Smooth muscle cell (in vitro differentiated cells): ENCODE results near the gene DCAF8. TPM values are rescaled to one million over a fixed set of nuclear protein-coding genes. Genes with fewer than 3 reads are reported as not detected.

ENCODE experiments used
- DNase-seq: peaks from one replicate; lab custom pipeline; 2025; ENCODE audit not compliant: unreplicated experiment; lab: John Stamatoyannopoulos, UW
- H2AFZ ChIP-seq: fragments of 200-600 bp; sonication (generic); 2 replicates; pipeline ENCODE4 v1.6.0; 2016; ENCODE audit warnings: antibody characterized with exemption, low read depth, mild to moderate bottlenecking
- H3F3A ChIP-seq: fragments of 200-600 bp; sonication (generic); 2 replicates; pipeline ENCODE4 v1.6.0; 2017; ENCODE audit warnings: antibody characterized with exemption, low read depth
- H3K27ac ChIP-seq: fragments of 200-600 bp; sonication (generic); 2 replicates; pipeline ENCODE4 v1.5.1; 2016; ENCODE audit warnings: low read depth, mild to moderate bottlenecking
- H3K27me3 ChIP-seq: fragments of 200-600 bp; sonication (generic); 2 replicates; pipeline ENCODE4 v1.6.1; 2016; ENCODE audit warnings: low read depth, mild to moderate bottlenecking
- H3K36me3 ChIP-seq: fragments of 200-600 bp; sonication (generic); 2 replicates; pipeline ENCODE4 v1.5.1; 2016; ENCODE audit warnings: low read depth
- H3K4me1 ChIP-seq: fragments of 200-600 bp; sonication (generic); 2 replicates; pipeline ENCODE4 v1.5.1; 2016; ENCODE audit warnings: low read depth
- H3K4me2 ChIP-seq: fragments of 200-600 bp; sonication (generic); 2 replicates; pipeline ENCODE4 v1.6.0; 2016; ENCODE audit warnings: mild to moderate bottlenecking
- H3K4me3 ChIP-seq: fragments of 200-600 bp; sonication (generic); 2 replicates; pipeline ENCODE4 v1.5.1; 2016; ENCODE audit warnings: mild to moderate bottlenecking
- H3K79me2 ChIP-seq: fragments of 200-600 bp; sonication (generic); 2 replicates; pipeline ENCODE4 v1.6.0; 2016; ENCODE audit warnings: low read depth, mild to moderate bottlenecking
- H3K9ac ChIP-seq: fragments of 200-600 bp; sonication (generic); 2 replicates; pipeline ENCODE4 v1.6.0; 2016; ENCODE audit warnings: low read depth
- H3K9me3 ChIP-seq: fragments of 200-600 bp; sonication (generic); replicated peaks from 2 replicates; pipeline ENCODE4 v1.5.1; 2016; ENCODE audit warnings: low read depth
- H4K20me1 ChIP-seq: fragments of 200-600 bp; sonication (generic); 2 replicates; pipeline ENCODE4 v1.6.0; 2016; ENCODE audit warnings: low read depth
- WGBS: methylation state at CpG from one replicate; pipeline ENCODE4 v1.1.7; 2016; ENCODE audit warnings: low lambda C conversion rate; 5-methylcytosine and 5-hydroxymethylcytosine counted together
- polyA plus RNA-seq: library from polyadenylated mRNA; unstranded; fragments of >200 nt; fragmentation: Nextera tagmentation; extraction: Ambion mirVana; gene quantifications from 2 replicates; pipeline ENCODE4 v1.2.1, GENCODE V29; 2016
- total RNA-seq: library from RNA; depleted of rRNA; stranded (reverse); fragments of >200 nt; gene quantifications from 2 replicates; pipeline ENCODE4 v1.2.3, GENCODE V29; 2014
- TF ChIP-seq, protein P1 (sequence below): fragments of 200-600 bp; sonication (generic); IDR thresholded peaks from 2 replicates; pipeline ENCODE4 v1.5.1; 2017; ENCODE audit warnings: borderline replicate concordance, mild to moderate bottlenecking, antibody characterized with exemption; ENCODE audit not compliant: insufficient read depth, poor library complexity, severe bottlenecking

DCAF8 gene
- total and polyA plus RNA-seq, 2 experiments from 2014 or later = 63.6 to 79.9 TPM

DNA sequence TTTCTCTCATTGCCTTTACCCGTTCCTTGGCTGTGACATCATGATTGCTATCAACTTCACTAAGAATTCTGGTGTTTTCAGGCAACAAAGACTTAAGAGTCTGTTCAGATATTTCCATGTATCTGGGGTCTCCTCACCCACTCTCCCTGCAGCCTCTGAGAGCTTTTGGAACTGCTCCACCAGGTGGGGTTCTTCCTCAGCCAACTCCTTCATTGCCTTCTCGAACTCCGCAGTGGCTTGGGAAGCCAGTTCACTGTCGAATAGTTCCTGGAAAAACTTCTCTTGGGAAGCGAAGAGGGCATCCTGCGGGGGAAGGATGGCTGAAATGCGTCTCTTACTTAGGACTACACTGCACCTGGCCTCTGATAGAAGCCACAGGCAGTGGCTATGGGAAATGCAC, 20.5 kb upstream of the DCAF8 start:
- Histone ChIP-seq H3K4me3 (no peak overlapping the region), H3K4me2 (no peak overlapping the region), H3K27ac (no peak overlapping the region), H2AFZ (no peak overlapping the region), H3F3A (peaks cover 9% of the 10 kb centered on the region), H3K9me3 (no peaks in the 10 kb centered on the region), H3K27me3 (no peaks in the 10 kb centered on the region), H3K79me2 (peaks cover 12% of the 10 kb centered on the region), H4K20me1 (no peaks in the 10 kb centered on the region), H3K36me3 (peaks cover 19% of the 10 kb centered on the region), H3K4me1 (peaks cover 15% of the 10 kb centered on the region), H3K9ac (no peak overlapping the region)
- WGBS = 92% methylated on average over 7 of the region's 7 CpGs
- TF ChIP-seq, protein P1, sequence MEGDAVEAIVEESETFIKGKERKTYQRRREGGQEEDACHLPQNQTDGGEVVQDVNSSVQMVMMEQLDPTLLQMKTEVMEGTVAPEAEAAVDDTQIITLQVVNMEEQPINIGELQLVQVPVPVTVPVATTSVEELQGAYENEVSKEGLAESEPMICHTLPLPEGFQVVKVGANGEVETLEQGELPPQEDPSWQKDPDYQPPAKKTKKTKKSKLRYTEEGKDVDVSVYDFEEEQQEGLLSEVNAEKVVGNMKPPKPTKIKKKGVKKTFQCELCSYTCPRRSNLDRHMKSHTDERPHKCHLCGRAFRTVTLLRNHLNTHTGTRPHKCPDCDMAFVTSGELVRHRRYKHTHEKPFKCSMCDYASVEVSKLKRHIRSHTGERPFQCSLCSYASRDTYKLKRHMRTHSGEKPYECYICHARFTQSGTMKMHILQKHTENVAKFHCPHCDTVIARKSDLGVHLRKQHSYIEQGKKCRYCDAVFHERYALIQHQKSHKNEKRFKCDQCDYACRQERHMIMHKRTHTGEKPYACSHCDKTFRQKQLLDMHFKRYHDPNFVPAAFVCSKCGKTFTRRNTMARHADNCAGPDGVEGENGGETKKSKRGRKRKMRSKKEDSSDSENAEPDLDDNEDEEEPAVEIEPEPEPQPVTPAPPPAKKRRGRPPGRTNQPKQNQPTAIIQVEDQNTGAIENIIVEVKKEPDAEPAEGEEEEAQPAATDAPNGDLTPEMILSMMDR = no peak
- no peak for DNase-seq

DNA sequence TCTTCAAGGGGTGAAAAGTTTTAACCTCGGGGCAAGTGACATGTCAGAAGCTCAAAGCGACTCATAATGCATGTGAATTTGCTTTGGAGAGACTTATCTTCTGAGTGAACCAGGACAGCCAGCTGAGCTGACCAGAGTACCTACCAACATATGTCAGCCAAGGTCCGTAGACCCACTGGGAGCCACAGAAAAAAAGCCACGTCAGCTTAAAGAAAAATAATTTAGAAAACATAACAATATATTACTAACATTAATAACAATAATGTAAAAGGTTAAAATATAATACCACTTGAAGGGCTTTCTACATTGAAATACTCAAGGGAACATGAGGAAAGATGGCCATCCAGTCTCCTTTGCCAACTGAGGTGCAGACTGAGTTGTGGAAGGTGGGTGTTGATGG, 15.6 kb upstream of the DCAF8 start:
- Histone ChIP-seq H3F3A (no peaks in the 10 kb centered on the region), H3K27me3 (no peaks in the 10 kb centered on the region), H4K20me1 (no peaks in the 10 kb centered on the region), H3K4me1 (no peaks in the 10 kb centered on the region), H3K79me2 (peaks cover under 1% of the 10 kb centered on the region), H3K27ac (no peak overlapping the region), H3K4me2 (no peak overlapping the region), H3K4me3 (no peak overlapping the region), H3K9ac (no peak overlapping the region), H3K36me3 (peaks cover 19% of the 10 kb centered on the region), H3K9me3 (no peaks in the 10 kb centered on the region), H2AFZ (no peak overlapping the region)
- 96% methylated on average over 4 of the region's 4 CpGs for WGBS
- DNase-seq = no peak
- TF ChIP-seq, protein P1 = no peak

DNA sequence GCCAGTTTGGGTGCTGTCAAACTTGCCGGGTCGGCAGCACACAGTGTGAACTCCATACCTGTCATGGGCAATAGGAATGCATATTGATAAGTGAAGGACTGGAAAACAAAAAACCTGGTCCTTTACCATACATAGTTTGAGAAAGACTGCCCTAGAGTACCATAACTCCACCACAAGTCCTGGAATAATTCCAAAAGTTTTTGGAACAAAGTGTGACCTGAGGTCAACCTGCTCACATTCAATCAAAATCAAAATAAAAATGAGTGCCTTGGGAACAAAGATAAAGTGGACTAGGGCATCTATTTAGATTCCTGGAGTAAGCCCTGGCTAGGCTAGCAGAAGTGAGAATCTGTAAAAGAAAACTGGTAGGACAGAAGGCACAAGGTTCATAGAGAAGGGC, 15.0 kb upstream of the DCAF8 start:
- Histone ChIP-seq H3K27me3 (no peaks in the 10 kb centered on the region), H3K9ac (no peak overlapping the region), H3K36me3 (peaks cover 19% of the 10 kb centered on the region), H2AFZ (no peak overlapping the region), H3K4me1 (no peaks in the 10 kb centered on the region), H3K9me3 (no peaks in the 10 kb centered on the region), H4K20me1 (no peaks in the 10 kb centered on the region), H3K4me2 (no peak overlapping the region), H3K27ac (no peak overlapping the region), H3K79me2 (no peaks in the 10 kb centered on the region), H3F3A (no peaks in the 10 kb centered on the region), H3K4me3 (no peak overlapping the region)
- DNase-seq = no peak
- TF ChIP-seq, protein P1 = no peak
- 94% methylated on average over 2 of the region's 2 CpGs for WGBS

- WGBS = 86% methylated on average over 1 of the region's 1 CpG
- no peak for DNase-seq
- H4K20me1 ChIP-seq = no peaks in the 10 kb centered on the region
- no peaks in the 10 kb centered on the region for H3K9me3 ChIP-seq
- no peaks in the 10 kb centered on the region for H3K27me3 ChIP-seq
- no peak overlapping the region for H3K4me3 ChIP-seq
- no peaks in the 10 kb centered on the region for H3F3A ChIP-seq
- H3K79me2 ChIP-seq = no peaks in the 10 kb centered on the region
- no peaks in the 10 kb centered on the region for H3K36me3 ChIP-seq
- no peak overlapping the region for H2AFZ ChIP-seq
- H3K4me1 ChIP-seq = no peaks in the 10 kb centered on the region
- no peak overlapping the region for H3K9ac ChIP-seq
- H3K27ac ChIP-seq = no peak overlapping the region
- TF ChIP-seq, protein P1 = no peak
- no peak overlapping the region for H3K4me2 ChIP-seq
These were observed 8.7 kb upstream of the DCAF8 start for GRCh38 chr1:160271025-160271424.
